AG10803 (cell line): ENCODE measurements around the gene TRPV3.
A peak's percentile ranks its signal among the peaks of the same experiment; 100 is the strongest.

Source experiments
- DNase-seq: peaks from one replicate; pipeline ENCODE4 v3.0.0; 2010; ENCODE audit warnings: low read depth
- H3K4me3 ChIP-seq: 2 replicates; pipeline ENCODE4 v1.5.1; 2011; ENCODE audit warnings: mild to moderate bottlenecking, low read length, control low read depth
- CTCF ChIP-seq: conservative IDR thresholded peaks from 2 replicates; pipeline ENCODE4 v1.5.1; 2011; ENCODE audit warnings: mild to moderate bottlenecking, low read length, control low read depth, inconsistent platforms

The TRPV3 gene

GRCh38 chr17:3559270-3559645 is 1.6 kb upstream of the TRPV3 start:
- no peak for DNase-seq
- TF ChIP-seq CTCF, result no peak
- no peak overlapping the region for H3K4me3 ChIP-seq

- H3K4me3 ChIP-seq, result no peak overlapping the region
- no peak for TF ChIP-seq CTCF
Observed at GRCh38 chr17:3558603-3559269, 1.1 kb upstream of the TRPV3 start.

GRCh38 chr17:3556916-3557767 is 470 bp downstream of the TRPV3 start:
- DNase-seq, result no peak
- TF ChIP-seq CTCF, result no peak
- H3K4me3 ChIP-seq, result no peak overlapping the region

More at GRCh38 chr17:3558603-3559269, 1.1 kb upstream of the TRPV3 start:
- DNase-seq, result peak; percentile 11

GRCh38 chr17:3556239-3556915 is 1.2 kb downstream of the TRPV3 start:
- TF ChIP-seq CTCF, result no peak
- no peak for DNase-seq
- no peak overlapping the region for H3K4me3 ChIP-seq

- no peak for TF ChIP-seq CTCF
- DNase-seq, result no peak
- H3K4me3 ChIP-seq, result no peak overlapping the region
Observed at GRCh38 chr17:3555189-3555796, 2.3 kb downstream of the TRPV3 start.

GRCh38 chr17:3554440-3554839 is 3.2 kb downstream of the TRPV3 start:
- no peak for DNase-seq
- H3K4me3 ChIP-seq, result no peak overlapping the region
- TF ChIP-seq CTCF, result no peak
